SK-N-MC (cell line): ENCODE data around the gene RBM15B.

Experiments used
- DNase-seq: peaks from one replicate; pipeline ENCODE4 v3.0.0-alpha.2; 2011; ENCODE audit warnings: low read depth, low spot score
- H3K27ac ChIP-seq: fragments of 200-600 bp; sonication (generic); 2 replicates; pipeline ENCODE4 v1.5.1; 2016; ENCODE audit warnings: mixed run types
- H3K36me3 ChIP-seq: fragments of 200-600 bp; sonication (generic); 2 replicates; pipeline ENCODE4 v1.6.1; 2017; ENCODE audit warnings: antibody characterized with exemption, low read length, mixed read lengths; ENCODE audit not compliant: insufficient read depth
- H3K4me3 ChIP-seq: fragments of 200-600 bp; sonication (generic); 2 replicates; pipeline ENCODE4 v1.5.1; 2016
- H3K9ac ChIP-seq: fragments of 200-600 bp; sonication (generic); 2 replicates; pipeline ENCODE4 v1.8.0; 2017; ENCODE audit warnings: mixed run types, mixed read lengths; ENCODE audit not compliant: insufficient read length
- H3K9me3 ChIP-seq: fragments of 200-600 bp; sonication (generic); 2 replicates; pipeline ENCODE4 v1.6.1; 2017; ENCODE audit warnings: low read depth, mild to moderate bottlenecking, antibody characterized with exemption, low read length, moderate library complexity, mixed read lengths
- EZH2 ChIP-seq: fragments of 200-600 bp; sonication (generic); IDR thresholded peaks from one replicate; pipeline ENCODE4 v1.6.1; 2017; ENCODE audit warnings: antibody characterized with exemption
- FOXP2 ChIP-seq: optimal IDR thresholded peaks from 2 replicates; pipeline ENCODE3; 2011; ENCODE audit warnings: mild to moderate bottlenecking, moderate library complexity; ENCODE audit not compliant: insufficient read depth; ENCODE audit errors: extremely low read length, control extremely low read depth
- POLR2AphosphoS5 ChIP-seq: IDR thresholded peaks from 2 replicates; pipeline ENCODE4 v1.6.1; 2012; ENCODE audit warnings: mild to moderate bottlenecking, low read depth, low read length, borderline replicate concordance

RBM15B gene

DNA sequence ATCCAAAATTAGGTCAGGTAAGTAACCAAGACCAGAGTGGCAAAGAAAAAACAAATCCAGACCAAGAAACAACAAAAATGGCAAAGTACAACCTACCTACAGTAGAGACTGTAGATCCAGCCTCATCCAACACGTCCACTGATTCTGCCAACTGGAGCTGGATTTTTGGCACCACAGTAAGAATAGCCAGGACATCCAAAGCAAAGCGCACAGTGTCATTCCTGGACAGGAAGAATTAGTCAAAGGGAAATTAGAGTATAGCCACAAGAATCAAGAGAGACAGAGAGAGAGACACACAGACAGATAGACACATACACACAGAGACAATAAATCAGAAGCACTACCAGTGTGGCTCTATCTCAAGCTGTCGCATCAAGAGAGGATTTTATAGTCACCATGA lies 31.1 kb downstream of the RBM15B start:
- Histone ChIP-seq H3K4me3 (no peak overlapping the region), H3K9me3 (no peaks in the 10 kb centered on the region), H3K27ac (no peak overlapping the region), H3K36me3 (peaks cover 15% of the 10 kb centered on the region; the same call in 1 of the 2 replicates), H3K9ac (no peak overlapping the region)
- DNase-seq, result no peak
- TF ChIP-seq EZH2 (no peak), POLR2AphosphoS5 (no peak), FOXP2 (no peak)

DNA sequence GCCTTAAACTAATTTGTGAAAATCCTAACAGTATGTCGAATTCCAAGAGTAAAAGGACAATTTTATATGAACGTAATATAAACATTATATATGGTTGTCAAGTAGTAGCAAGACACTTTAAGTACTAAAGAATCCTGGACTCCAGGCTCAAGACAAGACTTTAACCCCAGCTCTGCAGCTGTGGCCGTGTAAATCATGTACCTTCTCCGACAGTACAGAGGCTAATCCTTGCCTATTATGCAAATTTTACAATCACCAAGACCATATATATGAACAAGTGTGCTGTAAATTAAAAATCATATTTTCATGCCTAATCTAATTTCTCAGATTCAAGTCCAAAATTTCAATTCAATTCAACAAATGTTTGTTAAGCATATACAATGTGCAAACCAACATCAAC lies 35.8 kb downstream of the RBM15B start:
- no peak overlapping the region for H3K9ac ChIP-seq
- TF ChIP-seq FOXP2 (no peak), EZH2 (no peak)
- H3K9me3 ChIP-seq, result no peaks in the 10 kb centered on the region
- H3K4me3 ChIP-seq, result no peak overlapping the region
- no peak overlapping the region for H3K27ac ChIP-seq
- peaks cover 5% of the 10 kb centered on the region; the same call in 1 of the 2 replicates for H3K36me3 ChIP-seq
- no peak for DNase-seq

DNA sequence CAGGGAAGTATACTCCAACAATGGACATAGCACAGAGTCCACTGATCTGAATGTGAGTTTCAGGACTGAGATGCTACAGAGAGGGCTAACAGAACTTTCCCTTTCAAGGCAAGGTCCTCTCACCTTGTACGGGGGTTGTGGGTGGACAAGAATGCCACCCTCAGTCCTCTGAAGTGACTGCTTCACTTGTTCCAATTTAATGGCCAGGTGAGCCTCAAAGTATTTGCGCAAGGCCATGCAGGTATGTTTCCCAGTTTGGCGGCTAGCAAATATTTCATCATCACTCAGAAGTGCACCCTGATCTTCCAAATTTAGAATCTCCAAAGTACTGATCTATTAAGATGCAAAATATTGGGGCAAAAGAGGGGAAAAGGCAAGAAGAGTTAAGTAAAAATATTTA lies 38.1 kb downstream of the RBM15B start:
- no peak overlapping the region for H3K4me3 ChIP-seq
- H3K27ac ChIP-seq, result no peak overlapping the region
- H3K36me3 ChIP-seq, result peaks cover 5% of the 10 kb centered on the region; the same call in 1 of the 2 replicates
- H3K9ac ChIP-seq, result no peak overlapping the region
- no peak for TF ChIP-seq POLR2AphosphoS5
- no peak for DNase-seq
- H3K9me3 ChIP-seq, result no peaks in the 10 kb centered on the region

DNA sequence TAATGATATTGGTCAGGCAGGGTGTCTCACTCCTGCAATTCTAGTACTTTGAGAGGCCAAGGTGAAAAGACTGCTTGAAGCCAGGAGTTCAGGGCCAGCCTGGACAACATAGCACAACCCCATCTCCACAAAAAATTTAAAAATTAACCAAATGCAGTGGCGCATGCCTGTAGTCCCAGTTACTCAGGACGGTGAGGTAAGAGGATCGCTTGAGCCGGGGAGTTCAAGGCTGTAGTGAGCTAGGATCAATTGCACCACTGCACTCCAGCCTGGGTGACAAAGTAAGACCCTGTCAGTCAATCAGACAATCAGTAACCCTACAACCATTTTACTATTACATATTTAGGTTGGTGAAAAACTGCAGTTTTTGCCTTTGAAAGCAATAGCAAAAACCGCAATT lies 43.0 kb downstream of the RBM15B start:
- peaks cover 1% of the 10 kb centered on the region; the same call in 1 of the 2 replicates for H3K36me3 ChIP-seq

DNA sequence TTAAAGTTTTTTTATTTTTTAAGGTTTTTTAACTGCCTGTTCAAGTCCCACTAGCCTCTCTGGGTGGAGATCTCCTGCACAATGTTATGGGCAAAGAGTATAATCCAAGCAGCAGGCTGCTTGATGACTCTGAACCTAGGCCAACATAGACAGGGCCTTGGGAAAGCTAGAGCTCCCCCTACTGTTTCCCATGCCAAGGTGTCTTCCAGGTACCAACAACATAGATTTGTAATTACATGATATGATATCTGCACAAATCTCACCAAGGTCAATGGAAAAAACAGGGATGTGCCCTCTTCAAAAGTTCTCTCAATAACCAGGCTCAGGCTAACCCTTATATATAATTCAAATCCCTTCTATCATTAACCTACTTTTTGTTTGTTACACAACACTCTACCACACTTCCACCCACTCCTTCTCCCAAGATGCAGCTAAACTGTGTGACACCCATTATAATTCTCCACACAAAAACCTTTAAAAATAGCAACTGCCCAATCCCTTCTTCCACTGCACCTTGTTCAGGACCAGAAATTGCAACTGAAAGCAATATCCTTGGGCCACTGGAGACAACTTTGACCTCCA lies 43.8 kb downstream of the RBM15B start:
- H3K9ac ChIP-seq, result no peak overlapping the region
- DNase-seq, result no peak
- no peak overlapping the region for H3K27ac ChIP-seq
- no peak overlapping the region for H3K4me3 ChIP-seq
- TF ChIP-seq FOXP2, result no peak
- TF ChIP-seq POLR2AphosphoS5, result no peak
- TF ChIP-seq EZH2, result no peak
- H3K9me3 ChIP-seq, result no peaks in the 10 kb centered on the region
- no peaks in the 10 kb centered on the region; the same call in 1 of the 2 replicates for H3K36me3 ChIP-seq

More for the DNA sequence above, 43.0 kb downstream of the RBM15B start:
- Histone ChIP-seq H3K9me3 (no peaks in the 10 kb centered on the region), H3K4me3 (no peak overlapping the region), H3K9ac (no peak overlapping the region), H3K27ac (no peak overlapping the region)
- no peak for TF ChIP-seq EZH2
- TF ChIP-seq POLR2AphosphoS5, result no peak
- no peak for TF ChIP-seq FOXP2
- no peak for DNase-seq

DNA sequence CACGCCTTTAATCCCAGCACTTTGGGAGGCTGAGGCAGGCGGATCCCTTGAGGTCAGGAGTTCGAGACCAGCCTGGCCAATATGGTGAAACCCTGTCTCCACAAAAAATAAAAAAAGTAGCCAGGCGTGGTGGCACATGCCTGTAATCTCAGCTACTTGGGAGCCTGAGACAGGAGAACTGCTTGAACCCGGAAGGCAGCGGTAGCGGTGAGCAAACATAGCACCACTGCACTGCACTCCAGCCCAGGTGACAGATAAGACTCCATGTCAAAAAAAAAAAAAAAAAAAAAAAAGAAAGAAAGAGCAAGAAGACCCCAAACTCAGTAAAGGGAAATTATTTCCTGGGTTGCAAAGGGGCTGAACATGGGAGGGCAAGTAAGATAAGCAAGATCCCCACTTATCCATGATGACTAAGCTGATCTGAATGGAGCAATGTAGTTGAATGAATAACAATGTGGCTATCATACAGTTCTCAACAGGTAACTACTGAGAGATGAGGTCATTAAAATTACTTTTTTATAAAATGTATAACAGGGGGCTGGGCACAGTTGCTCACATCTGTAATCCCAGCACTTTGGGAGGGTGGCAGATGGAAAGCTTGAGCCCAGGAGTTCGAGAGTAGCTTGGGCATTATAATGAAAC lies 46.0 kb downstream of the RBM15B start:
- no peak overlapping the region for H3K27ac ChIP-seq
- DNase-seq, result no peak
- no peak for TF ChIP-seq FOXP2
- no peak for TF ChIP-seq POLR2AphosphoS5
- TF ChIP-seq EZH2, result no peak
- H3K36me3 ChIP-seq, result peaks cover 11% of the 10 kb centered on the region; the same call in 1 of the 2 replicates
- no peak overlapping the region for H3K4me3 ChIP-seq
- no peak overlapping the region for H3K9ac ChIP-seq
- H3K9me3 ChIP-seq, result no peaks in the 10 kb centered on the region

DNA sequence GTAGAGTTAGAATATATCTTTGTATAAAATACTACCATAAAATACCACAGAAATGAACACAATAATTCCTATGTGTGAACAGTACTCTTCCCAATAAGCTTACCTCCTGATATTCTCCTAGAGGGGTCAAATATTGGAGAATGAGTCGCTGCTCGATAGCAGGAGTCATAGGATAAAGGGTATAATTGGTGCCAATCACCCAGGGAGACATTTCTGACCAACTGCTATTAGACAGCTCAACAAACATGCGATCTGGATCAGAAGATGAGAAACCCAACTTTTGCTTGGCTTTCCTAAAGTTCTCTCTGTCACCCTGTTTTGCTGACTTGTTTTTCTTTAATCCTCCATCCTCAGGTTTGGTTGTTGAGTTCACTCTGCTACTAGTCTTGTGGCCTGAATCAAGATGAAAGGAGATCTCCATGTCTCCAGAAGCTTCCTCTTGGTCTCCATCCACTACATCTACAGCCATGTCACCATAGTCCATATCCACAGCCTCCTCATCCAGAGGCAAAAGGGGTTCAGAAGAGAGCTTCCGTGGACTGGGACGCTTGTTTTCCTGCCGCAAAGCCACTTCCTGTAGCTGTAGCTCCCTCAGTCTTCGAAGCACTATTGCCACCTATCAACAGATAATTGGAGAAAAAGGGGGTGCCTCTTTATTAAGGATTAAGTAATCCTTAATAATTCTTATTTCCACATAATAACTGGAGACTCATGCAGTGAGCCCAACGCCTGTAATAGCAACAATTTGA lies 50.4 kb downstream of the RBM15B start:
- no peak for TF ChIP-seq FOXP2
- TF ChIP-seq EZH2, result no peak
- no peak for TF ChIP-seq POLR2AphosphoS5
- Histone ChIP-seq H3K36me3 (peaks cover 11% of the 10 kb centered on the region; the same call in 1 of the 2 replicates), H3K9me3 (no peaks in the 10 kb centered on the region), H3K4me3 (no peak overlapping the region), H3K9ac (no peak overlapping the region), H3K27ac (no peak overlapping the region)
- no peak for DNase-seq

DNA sequence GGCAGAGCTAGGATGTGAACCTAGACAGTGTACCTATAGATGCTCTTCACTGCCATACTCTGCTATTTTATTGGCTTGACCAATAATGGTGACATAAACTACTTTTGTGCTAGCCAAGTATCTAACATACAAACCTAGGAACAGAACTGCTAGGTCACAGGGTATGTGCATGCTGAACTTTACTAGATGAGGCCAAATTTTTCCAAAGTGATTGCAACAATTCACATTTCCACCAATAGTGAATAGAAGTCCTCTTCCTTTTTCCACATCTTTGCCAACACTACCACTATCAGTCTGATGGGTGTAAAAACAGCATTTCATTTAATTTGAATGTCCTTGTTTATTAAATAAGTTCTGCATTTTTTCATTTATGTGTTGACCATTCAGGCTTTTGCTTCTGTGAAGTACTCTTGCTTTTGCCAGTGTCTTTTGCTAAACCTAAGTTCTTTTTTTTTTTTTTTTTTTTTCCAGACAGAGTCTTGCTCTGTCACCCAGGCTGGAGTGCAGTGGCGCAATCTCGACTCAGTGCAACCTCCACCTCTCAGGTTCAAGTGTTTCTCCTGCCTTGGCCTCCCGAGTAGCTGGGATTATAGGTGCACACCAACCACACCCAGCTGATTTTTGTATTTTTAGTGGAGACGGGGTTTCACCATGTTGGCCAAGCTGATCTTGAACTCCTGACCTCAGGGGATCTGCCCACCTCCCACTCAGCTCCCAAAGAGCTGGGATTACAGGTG lies 54.6 kb downstream of the RBM15B start:
- Histone ChIP-seq H3K9me3 (no peaks in the 10 kb centered on the region), H3K4me3 (no peak overlapping the region), H3K9ac (no peak overlapping the region), H3K27ac (no peak overlapping the region), H3K36me3 (peaks cover 9% of the 10 kb centered on the region; the same call in 1 of the 2 replicates)
- no peak for TF ChIP-seq EZH2
- TF ChIP-seq POLR2AphosphoS5, result no peak
- TF ChIP-seq FOXP2, result no peak
- DNase-seq, result no peak
